Activated gamma-delta T cell (primary cell): ENCODE results near the gene ABCB6.

Experiments used
- DNase-seq: peaks from one replicate; lab custom pipeline; 2025; lab: John Stamatoyannopoulos, UW

ABCB6 gene

GRCh38 chr2:219184121-219184520, 34.6 kb downstream of the ABCB6 start:
- DNase-seq = no peak

GRCh38 chr2:219183151-219183772, 35.5 kb downstream of the ABCB6 start:
- DNase-seq = no peak

GRCh38 chr2:219182331-219183150, 36.2 kb downstream of the ABCB6 start:
- DNase-seq = no peak

GRCh38 chr2:219181531-219181930, 37.2 kb downstream of the ABCB6 start:
- DNase-seq = no peak

- no peak for DNase-seq
Observed at GRCh38 chr2:219180961-219181360, 37.8 kb downstream of the ABCB6 start.

- DNase-seq = no peak
Observed at GRCh38 chr2:219179601-219180465, 38.9 kb downstream of the ABCB6 start.

GRCh38 chr2:219178377-219179175, 40.2 kb downstream of the ABCB6 start:
- DNase-seq = peak; percentile 55

- DNase-seq = peak; percentile 80
Observed at GRCh38 chr2:219177552-219178376, 41.0 kb downstream of the ABCB6 start, which contains the start of gene RETREG2. TSS of gene RETREG2 (plus strand) at chr2:219178275. CDS start at chr2:219178353, 78 bp downstream.

GRCh38 chr2:219176818-219177551, 41.8 kb downstream of the ABCB6 start, which contains the start of gene CNPPD1:
TSS of gene CNPPD1 (minus strand) at chr2:219176925. CDS start at chr2:219176828, 97 bp downstream.
- DNase-seq = peak; percentile 87

GRCh38 chr2:219175928-219176817, 42.6 kb downstream of the ABCB6 start:
- no peak for DNase-seq

GRCh38 chr2:219175486-219175885, 43.3 kb downstream of the ABCB6 start:
- DNase-seq = no peak

GRCh38 chr2:219174801-219175200, 44.0 kb downstream of the ABCB6 start:
- no peak for DNase-seq

GRCh38 chr2:219174146-219174545, 44.6 kb downstream of the ABCB6 start:
- DNase-seq = no peak

- no peak for DNase-seq
Observed at GRCh38 chr2:219173176-219173575, 45.6 kb downstream of the ABCB6 start.

GRCh38 chr2:219172231-219173154, 46.3 kb downstream of the ABCB6 start:
- no peak for DNase-seq

GRCh38 chr2:219171231-219171651, 47.5 kb downstream of the ABCB6 start:
- no peak for DNase-seq

- DNase-seq = no peak
Observed at GRCh38 chr2:219169930-219170654, 48.7 kb downstream of the ABCB6 start, which contains the start of gene SLC23A3. TSS of gene SLC23A3 (minus strand) at chr2:219170029. CDS start at chr2:219169984, 45 bp downstream.
